RPMI7951 (cell line): ENCODE measurements around the gene ZNF597. TPM values are rescaled to one million over a fixed set of nuclear protein-coding genes. Genes with fewer than 3 reads are reported as not detected.
A peak's percentile ranks its signal among the peaks of the same experiment; 100 is the strongest.

ENCODE experiments used
- DNase-seq: peaks from one replicate; pipeline ENCODE4 v3.0.0-alpha.2; 2012; ENCODE audit warnings: low read depth
- total RNA-seq: library from RNA; depleted of rRNA; stranded (reverse); fragments of >200 nt; shearing (Covaris generic); gene quantifications from 2 replicates; pipeline ENCODE4 v1.2.3, GENCODE V29; 2014; rRNA removed

The ZNF597 gene
- total RNA-seq, 1 experiment from 2014 or later, result 1.7 TPM

GRCh38 chr16:3454631-3455147 lies 11.4 kb upstream of the ZNF597 start:
- DNase-seq, result no peak

DNA sequence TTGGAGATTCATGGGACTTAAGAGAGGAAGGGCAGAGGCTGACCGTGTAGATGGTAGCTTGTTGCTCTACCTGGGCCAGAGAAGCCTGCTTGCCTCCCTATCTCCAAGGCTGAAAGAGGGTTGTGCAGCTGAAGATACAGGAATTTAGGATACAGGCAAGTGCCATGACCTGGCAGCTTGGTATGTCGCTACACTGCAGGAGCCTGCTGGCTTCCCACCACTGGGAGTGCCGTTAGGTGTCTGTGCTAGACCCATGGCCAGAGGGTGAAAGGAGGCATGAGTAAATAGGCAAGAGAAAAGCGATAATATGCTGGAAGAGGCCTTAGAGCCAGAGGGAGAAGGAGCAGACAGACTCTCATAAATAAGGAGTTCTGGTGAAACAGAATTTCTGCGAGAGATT lies 10.8 kb upstream of the ZNF597 start:
- DNase-seq, result no peak

GRCh38 chr16:3444032-3444388 lies 706 bp upstream of the ZNF597 start:
- peak; percentile 73 for DNase-seq

GRCh38 chr16:3439637-3440036 lies 3.7 kb downstream of the ZNF597 start:
- no peak for DNase-seq

DNA sequence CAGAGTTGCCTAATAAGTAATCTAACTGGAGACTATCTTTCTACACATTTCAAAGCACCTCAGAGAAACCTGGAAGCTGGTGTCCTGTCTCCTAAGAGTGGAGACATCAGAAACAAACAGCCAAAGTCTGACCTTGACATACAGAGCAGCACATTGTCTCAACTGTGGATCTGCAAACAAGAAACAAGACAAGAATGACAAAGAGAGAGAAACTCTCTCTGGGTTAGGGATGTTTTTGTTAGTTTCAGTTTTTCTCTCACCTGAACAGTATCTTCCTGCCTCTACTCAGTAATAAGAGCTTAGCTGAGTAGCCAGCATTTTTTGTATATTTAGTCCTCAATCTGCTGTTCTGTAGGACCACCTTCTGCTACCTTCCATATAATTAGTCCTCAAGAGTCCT lies 8.9 kb downstream of the ZNF597 start:
- no peak for DNase-seq

DNA sequence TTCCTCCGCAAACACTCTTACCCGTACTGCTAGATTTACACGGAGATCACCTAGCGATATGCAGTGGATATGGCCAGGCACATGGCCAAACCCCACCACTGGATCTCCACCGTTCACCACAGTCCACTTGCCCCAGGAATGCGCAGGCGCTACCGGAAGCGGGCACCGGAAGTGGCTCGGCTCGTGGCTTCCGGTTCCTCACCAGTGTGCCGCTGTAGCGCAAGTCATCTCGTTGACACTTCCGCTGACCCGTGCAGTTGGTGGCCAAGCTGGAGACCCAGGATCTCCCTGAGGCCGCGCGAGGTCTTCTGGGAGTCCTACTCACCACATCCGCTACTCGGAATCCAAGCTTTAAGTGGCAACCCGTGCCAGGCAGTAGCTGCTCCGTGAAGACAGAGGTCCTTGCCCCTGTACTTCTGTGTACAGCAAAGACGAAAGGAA lies 11.5 kb downstream of the ZNF597 start:
- DNase-seq, result no peak

GRCh38 chr16:3413730-3414379 lies 29.4 kb downstream of the ZNF597 start:
- DNase-seq, result no peak

DNA sequence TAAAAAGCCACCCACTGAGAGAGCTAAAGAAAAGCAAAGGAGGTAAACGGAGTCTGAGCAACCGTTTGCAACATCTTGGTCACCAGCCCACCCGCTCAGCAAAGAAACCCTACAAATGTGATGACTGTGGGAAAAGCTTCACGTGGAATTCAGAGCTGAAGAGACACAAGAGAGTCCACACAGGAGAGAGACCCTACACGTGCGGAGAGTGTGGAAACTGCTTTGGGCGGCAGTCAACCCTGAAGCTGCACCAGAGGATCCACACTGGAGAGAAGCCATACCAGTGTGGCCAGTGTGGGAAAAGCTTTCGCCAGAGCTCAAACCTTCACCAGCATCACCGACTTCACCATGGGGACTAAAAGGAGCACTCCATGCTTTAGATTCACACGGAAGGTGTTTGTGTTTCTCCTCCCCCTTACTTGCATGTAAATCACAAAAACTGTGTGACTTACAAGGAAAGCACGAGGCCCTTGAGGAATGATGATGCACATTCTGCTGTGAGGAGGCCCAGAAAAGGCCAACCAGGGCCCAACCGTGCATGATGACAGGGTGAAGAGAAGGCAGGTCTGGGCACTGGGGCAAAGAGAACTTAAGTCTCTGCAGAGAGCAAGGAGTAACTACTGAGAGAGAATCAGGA lies 34.6 kb downstream of the ZNF597 start:
- no peak for DNase-seq

- peak; percentile 3 for DNase-seq
These were observed 41.4 kb downstream of the ZNF597 start for GRCh38 chr16:3401719-3402397.

- peak; percentile 98 for DNase-seq
These were observed 42.3 kb downstream of the ZNF597 start, which contains the start of the genes ZNF174 and ZSCAN32 for GRCh38 chr16:3400779-3401688. TSS of gene ZNF174 (plus strand) at chr16:3401215. CDS start at chr16:3402005, 790 bp downstream. TSS of gene ZSCAN32 (minus strand) at chr16:3401004. CDS start at chr16:3397557, 3,447 bp downstream.

GRCh38 chr16:3400446-3400778 lies 42.9 kb downstream of the ZNF597 start:
- no peak for DNase-seq

GRCh38 chr16:3389663-3390338 lies 53.5 kb downstream of the ZNF597 start:
- DNase-seq, result no peak

GRCh38 chr16:3388325-3388724 lies 55.0 kb downstream of the ZNF597 start:
- DNase-seq, result no peak

DNA sequence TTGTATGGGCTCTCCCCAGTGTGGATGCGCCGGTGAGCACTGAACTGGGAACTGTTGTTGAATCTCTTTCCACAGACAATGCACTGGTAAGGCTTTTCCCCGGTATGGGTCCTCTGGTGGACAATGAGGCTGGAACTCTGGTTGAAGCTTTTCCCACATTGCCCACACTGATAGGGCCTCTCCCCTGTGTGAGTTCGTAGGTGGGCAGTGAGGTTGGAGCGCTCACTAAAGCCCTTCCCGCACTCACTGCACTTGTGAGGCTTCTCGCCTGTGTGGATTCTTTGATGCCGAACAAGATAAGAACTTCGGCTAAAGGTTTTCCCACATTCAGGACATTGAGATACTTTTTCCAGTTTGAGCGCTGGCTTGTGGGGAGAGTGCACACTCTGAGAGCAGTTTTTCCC lies 60.3 kb downstream of the ZNF597 start:
- no peak for DNase-seq

Other genes with a start within 250 kb of the ZNF597 start
- gene ZNF200, start 208.3 kb downstream of the ZNF597 start, total RNA-seq, result 9.8 and 14.9 TPM in 2 replicates
- 4.3 and 4.8 TPM in 2 replicates for gene MEFV, start 186.9 kb downstream of the ZNF597 start, total RNA-seq
- 19.8 and 28.6 TPM in 2 replicates for gene ZNF263, start 160.0 kb downstream of the ZNF597 start, total RNA-seq
- 4.4 and 5.0 TPM in 2 replicates for gene TIGD7, start 138.1 kb downstream of the ZNF597 start, total RNA-seq
- gene ZNF75A, start 138.0 kb downstream of the ZNF597 start, total RNA-seq, result 15.3 and 16.0 TPM in 2 replicates
- gene OR2C1, start 87.6 kb downstream of the ZNF597 start, total RNA-seq, result not detected in 2 replicates
- 6.7 and 8.1 TPM in 2 replicates for gene ZSCAN32, start 42.5 kb downstream of the ZNF597 start, total RNA-seq
- gene ZNF174, start 42.3 kb downstream of the ZNF597 start, total RNA-seq, result 4.9 and 7.9 TPM in 2 replicates
- gene NAA60, start 176 bp upstream of the ZNF597 start, total RNA-seq, result 5.1 and 5.6 TPM in 2 replicates
- not detected in 2 replicates for gene C16orf90, start 52.0 kb upstream of the ZNF597 start, total RNA-seq
- gene CLUAP1, start 57.5 kb upstream of the ZNF597 start, total RNA-seq, result 15.5 and 22.1 TPM in 2 replicates
- gene NLRC3, start 133.9 kb upstream of the ZNF597 start, total RNA-seq, result 0.12 TPM in 1 of 2 replicates, not detected in the other
- 2.6 and 3.4 TPM in 2 replicates for gene SLX4, start 168.1 kb upstream of the ZNF597 start, total RNA-seq
- 5.1 and 7.4 TPM in 2 replicates for gene DNASE1, start 211.2 kb upstream of the ZNF597 start, total RNA-seq